GM21619 (cell line): ENCODE measurements around the gene OR2AG1.
"Not testable (repeated sequence)": the region's sequence is repeated elsewhere in the genome, so short reads cannot be mapped to it uniquely, and the experiment has no call there.

Experiments used
- ATAC-seq: cut with Tn5 transposase; IDR thresholded peaks from one replicate; pipeline ENCODE4 v1.9.1; 2021; ENCODE audit not compliant: unreplicated experiment

The OR2AG1 gene

DNA sequence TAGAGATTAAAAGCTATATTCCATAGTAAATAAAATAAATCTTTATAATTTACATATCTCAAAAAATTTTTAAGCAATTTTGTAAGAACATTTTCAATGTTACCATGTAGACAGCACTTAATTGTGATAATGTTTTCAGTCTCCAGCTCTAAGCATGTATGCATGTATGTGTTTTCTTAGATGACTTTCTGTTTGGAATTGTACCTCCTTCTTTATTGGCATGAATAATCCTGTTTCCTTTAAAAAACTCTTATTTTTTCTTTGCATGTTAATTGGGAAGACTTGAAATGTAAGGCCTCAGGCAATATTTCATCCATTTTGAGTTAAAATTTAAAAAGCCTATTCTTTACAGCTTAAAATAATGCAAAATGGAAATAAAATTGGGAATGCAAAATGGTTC lies 2.0 kb upstream of the OR2AG1 start:
- no peak for ATAC-seq

DNA sequence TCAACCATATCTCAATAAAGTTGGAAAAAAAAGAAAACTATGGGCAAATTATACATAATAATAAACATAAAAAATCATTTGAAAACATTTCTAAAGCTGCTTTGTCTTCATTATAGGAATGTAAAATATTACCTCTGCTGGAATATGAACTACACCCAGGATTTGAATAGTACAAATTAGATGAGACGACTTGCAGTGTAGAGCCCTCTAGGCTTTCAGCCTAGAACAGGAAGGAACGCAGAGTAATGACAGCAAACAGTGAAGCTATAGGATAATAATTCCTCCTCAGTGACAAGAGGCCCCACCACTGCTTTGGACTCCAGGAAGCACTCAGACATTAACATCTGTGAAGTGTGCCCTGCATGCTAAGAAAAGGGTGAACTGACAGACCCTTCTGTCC lies 7.7 kb downstream of the OR2AG1 start:
- ATAC-seq: no peak

DNA sequence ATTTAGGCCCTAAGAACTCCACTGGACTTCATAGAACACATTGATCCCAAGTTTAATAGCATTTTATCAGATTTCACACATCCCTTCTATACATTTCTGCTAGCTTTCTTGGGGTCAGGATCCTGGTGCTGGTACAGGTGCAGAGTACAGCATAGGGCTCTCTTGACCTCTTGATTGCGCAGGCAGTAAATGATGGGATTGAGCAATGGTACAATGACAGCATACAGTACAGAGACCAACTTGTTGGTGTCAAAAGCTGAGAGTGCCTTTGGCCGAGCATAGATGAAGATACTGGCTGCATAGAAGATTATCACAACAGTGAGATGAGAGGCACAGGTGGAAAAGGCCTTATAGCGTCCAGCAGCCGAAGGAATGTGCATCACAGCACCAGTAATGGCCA lies 11.8 kb downstream of the OR2AG1 start:
- no peak for ATAC-seq

DNA sequence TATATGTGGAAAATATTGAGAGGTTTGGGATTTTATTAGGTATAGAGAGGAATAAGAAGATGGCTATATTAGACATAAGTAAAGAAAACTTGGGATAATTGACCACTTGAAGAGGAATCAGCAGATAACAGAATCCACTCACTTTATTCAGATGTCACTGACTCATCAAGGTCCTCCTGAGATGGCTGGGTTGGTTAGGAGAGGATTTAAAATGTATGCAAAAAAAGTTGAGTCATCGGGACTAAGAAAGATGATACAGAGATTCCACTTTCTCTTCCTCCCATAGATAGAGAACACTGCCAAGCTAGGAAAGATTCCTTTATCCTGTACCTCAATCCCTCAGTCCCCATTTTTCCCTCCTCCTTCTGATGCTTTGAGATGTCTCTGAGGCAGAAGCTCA lies 16.6 kb downstream of the OR2AG1 start, which contains the start of gene OR6A2:
OR6A2 (minus strand) TSS at position 288 of the 400 bp plus-strand sequence. CDS start 3,981 bp downstream, outside the sequence.
- ATAC-seq: no peak

DNA sequence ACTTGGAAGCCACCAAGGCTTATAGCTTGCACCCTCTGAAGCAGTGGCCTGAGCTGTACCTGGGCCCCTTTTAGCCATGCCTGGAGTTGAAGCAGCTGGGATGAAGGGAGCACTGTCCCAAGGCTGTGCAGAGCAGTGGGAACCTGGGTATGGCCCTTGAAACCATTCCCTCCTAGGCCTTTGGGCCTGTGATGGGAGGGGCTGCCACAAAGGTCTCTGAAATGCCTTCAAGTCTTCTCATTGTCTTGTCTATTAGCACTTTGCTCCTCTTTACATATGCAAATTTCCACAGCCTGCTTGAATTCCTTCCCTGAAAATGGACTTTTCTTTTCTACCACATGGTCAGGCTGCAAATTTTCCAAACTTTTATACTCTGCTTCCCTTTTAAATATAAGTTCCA lies 18.3 kb downstream of the OR2AG1 start:
- ATAC-seq: not testable (repeated sequence)

DNA sequence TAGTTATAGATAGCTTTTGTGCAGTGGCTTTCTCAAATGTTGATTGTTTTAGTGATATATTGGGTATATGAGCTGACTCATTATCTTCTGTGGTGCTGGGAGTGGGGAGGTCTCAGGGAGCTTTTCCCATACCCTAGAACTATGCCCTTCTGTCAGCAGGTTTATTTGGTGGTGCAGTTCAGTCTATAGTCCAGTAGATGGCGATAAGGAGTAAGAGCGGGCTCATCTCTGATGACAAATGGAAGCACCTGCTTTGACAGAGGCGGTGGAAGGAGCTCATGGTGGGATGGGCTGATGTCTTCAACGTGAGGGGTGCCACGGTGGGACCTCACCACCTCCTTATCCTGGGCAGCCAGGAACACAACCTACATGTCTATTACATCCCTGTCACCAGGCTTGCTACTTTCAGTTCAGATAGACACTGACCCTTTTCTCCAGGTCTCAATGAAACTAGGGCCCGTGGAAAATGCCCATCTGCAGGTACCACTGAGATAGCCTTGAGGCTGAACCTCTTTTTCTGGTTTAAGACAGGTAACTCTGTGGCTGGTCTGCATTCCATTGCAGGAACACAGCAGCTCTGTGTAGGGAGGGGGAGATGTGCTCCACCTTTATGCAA lies 29.7 kb downstream of the OR2AG1 start:
- ATAC-seq: peak; percentile 94

DNA sequence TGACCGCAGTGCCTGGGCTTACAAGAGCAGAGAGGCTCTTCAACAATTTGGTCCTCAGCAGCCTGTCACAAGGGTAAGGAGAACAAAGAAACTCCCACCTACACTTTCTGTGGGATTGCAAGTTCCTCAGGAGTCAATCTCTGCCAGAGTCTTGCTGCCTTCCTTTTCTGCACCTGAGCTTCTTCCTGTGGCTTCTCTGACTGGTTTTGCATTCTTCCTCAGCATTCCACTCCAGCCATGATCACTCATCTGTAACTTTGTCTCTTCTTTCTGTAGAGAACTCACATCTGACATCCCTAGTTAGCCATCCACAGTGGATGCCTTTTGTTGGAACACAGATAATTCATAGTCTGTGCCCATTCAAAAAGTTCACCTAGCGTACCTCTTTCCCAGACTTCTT lies 30.8 kb downstream of the OR2AG1 start:
- no peak for ATAC-seq

DNA sequence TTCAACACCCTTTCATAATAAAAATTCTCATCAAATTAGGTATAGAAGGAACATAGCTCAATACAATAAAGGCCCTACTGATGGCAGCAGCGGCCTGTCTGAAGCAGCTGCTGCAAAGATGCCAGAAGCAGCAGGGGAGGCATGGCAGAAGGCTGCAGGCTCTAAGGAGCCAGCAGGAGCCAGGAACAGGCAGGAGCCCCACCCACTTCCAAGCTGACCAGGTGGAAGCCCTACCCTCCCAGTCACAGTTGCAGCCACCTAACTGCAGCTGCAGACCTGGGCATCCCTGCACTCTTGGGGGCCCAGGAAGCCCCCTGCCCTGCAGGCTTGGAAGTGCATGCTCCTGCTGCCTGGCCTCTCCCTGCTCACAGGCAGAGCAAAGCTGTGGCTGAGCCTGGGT lies 34.9 kb downstream of the OR2AG1 start:
- ATAC-seq: no peak

DNA sequence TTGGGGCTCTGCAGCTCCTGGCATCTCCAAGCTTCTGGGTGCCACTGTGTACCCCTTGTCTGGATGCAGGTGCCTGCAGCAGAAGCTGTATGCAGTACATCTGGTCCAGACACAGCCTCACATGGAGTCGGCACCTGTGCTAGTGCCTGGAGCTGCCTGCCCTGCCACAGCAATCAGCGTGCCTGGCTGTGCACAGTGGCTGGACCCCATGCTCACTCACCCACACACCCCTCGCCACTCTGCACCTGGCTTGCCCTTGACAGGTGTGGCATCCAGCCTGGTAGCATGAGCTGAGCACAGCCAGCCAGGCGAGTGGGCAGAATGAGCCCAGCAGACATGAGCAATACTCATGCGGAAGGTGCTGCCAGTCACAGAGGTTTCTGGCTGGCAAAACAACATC lies 36.1 kb downstream of the OR2AG1 start:
- ATAC-seq: no peak

DNA sequence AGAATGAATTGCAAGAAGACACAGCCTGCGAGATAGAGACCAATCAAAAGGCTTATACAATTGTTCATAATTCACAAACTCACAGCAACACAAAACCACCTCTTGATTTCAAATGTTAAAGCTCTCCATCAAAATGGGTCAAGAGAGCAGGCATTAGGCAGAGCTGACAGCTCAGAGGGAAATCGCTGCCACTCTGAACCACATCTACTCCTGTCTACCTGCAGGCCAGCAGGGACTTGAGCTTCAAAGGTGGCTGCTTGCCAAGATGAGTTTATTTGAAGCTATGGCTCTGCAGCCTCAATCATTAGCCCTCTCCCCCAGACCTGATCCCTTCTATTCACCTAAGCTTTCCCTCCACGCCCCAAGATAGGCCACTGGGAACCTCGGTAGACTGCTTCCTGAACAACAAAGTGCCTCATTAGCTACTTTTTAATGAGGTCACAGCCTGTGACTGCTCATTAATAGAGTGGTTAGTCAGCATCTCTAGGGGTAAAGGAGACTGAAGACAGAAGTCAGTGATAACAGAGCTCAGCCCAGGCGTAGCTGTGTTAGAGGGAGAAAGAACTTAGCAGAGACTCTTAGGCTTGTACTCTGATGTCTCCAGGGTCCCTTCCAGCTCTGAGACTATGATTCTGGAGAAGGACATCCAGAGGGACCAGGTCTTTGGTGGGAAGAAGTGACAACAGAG lies 41.5 kb downstream of the OR2AG1 start:
- ATAC-seq: no peak

DNA sequence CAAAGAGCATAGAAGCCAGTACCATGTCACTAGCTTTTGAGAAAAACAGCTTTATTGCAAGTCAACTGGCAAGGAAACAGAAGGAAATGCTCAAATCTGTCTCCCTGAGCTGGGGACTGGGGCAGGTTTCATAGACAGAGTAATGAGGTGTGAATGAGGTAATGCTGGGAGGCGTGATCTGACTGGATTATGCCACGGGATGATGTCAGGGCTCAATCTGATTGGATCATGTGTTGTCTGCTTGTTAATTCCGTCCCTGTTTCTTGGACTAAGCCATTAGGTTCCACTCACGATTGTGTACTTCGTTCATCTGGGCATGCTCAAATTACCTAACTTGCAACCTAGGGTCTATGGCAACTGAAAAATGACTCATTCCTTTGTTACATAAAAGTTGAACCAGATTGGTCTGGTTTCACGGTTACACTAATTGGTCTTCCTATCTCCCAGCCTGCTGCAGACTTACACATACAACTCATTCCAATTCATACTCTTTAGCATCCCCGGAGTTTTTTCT lies 42.5 kb downstream of the OR2AG1 start:
- no peak for ATAC-seq

DNA sequence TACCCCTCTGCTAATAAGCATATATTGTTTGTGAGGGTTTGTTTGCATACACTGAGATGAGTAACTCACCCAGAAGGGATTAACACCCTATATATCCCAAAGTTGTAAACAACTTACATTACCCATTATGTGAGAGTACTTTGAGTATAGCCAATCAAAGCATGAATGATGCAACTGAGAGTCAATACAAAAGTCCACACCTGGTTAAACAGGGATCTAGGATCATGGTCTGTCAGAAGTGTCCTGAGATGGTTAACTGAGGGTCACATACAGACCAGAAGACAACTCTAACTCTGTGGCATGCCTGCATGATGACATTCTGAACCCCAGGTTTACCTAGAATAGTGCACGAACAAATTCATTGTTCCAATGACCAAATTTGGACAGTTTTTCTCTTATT lies 45.3 kb downstream of the OR2AG1 start:
- no peak for ATAC-seq

DNA sequence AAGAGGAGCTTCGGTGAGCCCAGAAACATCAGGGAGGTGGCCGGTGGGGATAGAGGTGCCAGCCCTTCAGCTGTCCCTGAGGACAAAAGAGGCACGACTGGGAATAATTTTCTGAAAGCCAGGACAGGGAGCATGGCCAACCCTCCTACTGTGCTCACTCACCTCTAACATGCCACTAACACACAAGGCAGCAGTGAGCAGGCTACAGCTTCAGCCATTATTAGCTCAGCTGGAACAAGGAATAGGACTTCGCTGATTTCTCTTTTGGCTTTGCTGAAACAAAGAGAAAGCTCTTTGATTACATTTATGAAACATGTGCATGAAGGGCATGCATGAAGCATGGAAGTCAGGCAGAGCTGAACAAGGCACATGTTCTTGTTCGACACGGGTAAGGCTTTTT lies 50.5 kb downstream of the OR2AG1 start:
- no peak for ATAC-seq

DNA sequence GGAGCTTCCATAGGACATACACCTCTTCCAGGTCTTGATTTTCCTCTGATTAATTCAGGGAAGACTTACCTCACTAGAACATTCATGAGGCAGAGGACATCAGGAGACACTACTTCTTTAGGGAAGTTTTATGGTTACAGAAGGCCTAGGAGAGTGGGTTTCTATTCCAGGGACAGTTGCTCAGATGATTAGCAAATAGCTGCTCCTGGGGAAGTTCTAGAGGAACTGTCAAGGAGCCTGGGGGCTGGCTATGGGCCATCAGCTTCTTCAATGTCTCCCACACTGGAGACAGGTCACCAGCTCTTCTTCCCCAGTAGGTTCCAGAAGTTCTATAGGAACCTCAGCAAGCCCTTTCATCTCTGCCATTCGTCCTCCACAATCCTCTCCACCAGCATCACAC lies 51.2 kb downstream of the OR2AG1 start:
- ATAC-seq: no peak
